GM23338 (cell line): ENCODE data around the gene GFOD1. TPM values are rescaled to one million over a fixed set of nuclear protein-coding genes. Genes with fewer than 3 reads are reported as not detected.

ENCODE experiments used
- ATAC-seq: fragments of 200-7000 bp; cut with Tn5 transposase; 3 replicates; pipeline ENCODE4 v1.9.1; 2020
- DNase-seq: peaks from one replicate; pipeline ENCODE4 v3.0.0-alpha.2; 2015; ENCODE audit warnings: low spot score
- H2AFZ ChIP-seq: fragments of 200-600 bp; sonication (generic); 2 replicates; pipeline ENCODE4 v1.8.0; 2016; ENCODE audit warnings: antibody characterized with exemption, mild to moderate bottlenecking, moderate library complexity
- H3F3A ChIP-seq: fragments of 200-600 bp; sonication (generic); replicated peaks from 2 replicates; pipeline ENCODE4 v1.8.0; 2017; ENCODE audit warnings: antibody characterized with exemption, mixed run types, low read depth
- H3K27ac ChIP-seq: fragments of 200-600 bp; sonication (generic); 2 replicates; pipeline ENCODE4 v1.6.1; 2016; ENCODE audit warnings: low read depth
- H3K27me3 ChIP-seq: fragments of 200-600 bp; sonication (generic); 2 replicates; pipeline ENCODE4 v1.8.0; 2016; ENCODE audit warnings: mild to moderate bottlenecking, mixed run types, moderate library complexity; ENCODE audit not compliant: insufficient read depth
- H3K36me3 ChIP-seq: fragments of 200-600 bp; sonication (generic); 2 replicates; pipeline ENCODE4 v1.8.0; 2016; ENCODE audit warnings: mild to moderate bottlenecking; ENCODE audit not compliant: insufficient read depth
- H3K4me1 ChIP-seq: fragments of 200-600 bp; sonication (generic); 2 replicates; pipeline ENCODE4 v1.8.0; 2016; ENCODE audit warnings: mild to moderate bottlenecking, moderate library complexity; ENCODE audit not compliant: insufficient read depth
- H3K4me2 ChIP-seq: fragments of 200-600 bp; sonication (generic); 2 replicates; pipeline ENCODE4 v1.7.1; 2017; ENCODE audit warnings: mixed run types
- H3K4me3 ChIP-seq: fragments of 200-600 bp; sonication (generic); 2 replicates; pipeline ENCODE4 v1.6.1; 2016; ENCODE audit warnings: mixed run types
- H3K79me2 ChIP-seq: fragments of 200-600 bp; sonication (generic); replicated peaks from 2 replicates; pipeline ENCODE4 v1.8.0; 2017; ENCODE audit warnings: mild to moderate bottlenecking; ENCODE audit not compliant: insufficient read depth
- H3K9me2 ChIP-seq: fragments of 200-600 bp; sonication (generic); 2 replicates; pipeline ENCODE4 v1.8.0; 2017; ENCODE audit not compliant: insufficient read depth
- H4K20me1 ChIP-seq: fragments of 200-600 bp; sonication (generic); replicated peaks from 2 replicates; pipeline ENCODE4 v1.8.0; 2017; ENCODE audit warnings: mild to moderate bottlenecking; ENCODE audit not compliant: insufficient read depth
- H3K27ac Mint-ChIP-seq: 2 replicates; pipeline ENCODE4 v1.8.0; 2020; ENCODE audit warnings: inconsistent platforms, mild to moderate bottlenecking, moderate library complexity, mixed read lengths
- H3K27me3 Mint-ChIP-seq: 3 replicates; pipeline ENCODE4 v1.8.0; 2022; ENCODE audit warnings: low read depth, mild to moderate bottlenecking, moderate library complexity, mixed read lengths, inconsistent platforms; ENCODE audit not compliant: insufficient read depth, poor library complexity
- H3K36me3 Mint-ChIP-seq: 3 replicates; pipeline ENCODE4 v1.8.0; 2021; ENCODE audit warnings: low read depth, mild to moderate bottlenecking, inconsistent platforms, moderate library complexity, mixed read lengths
- H3K4me1 Mint-ChIP-seq: 3 replicates; pipeline ENCODE4 v1.8.0; 2020; ENCODE audit warnings: mild to moderate bottlenecking, inconsistent platforms, mixed read lengths
- H3K4me3 Mint-ChIP-seq: 3 replicates; pipeline ENCODE4 v1.8.0; 2021; ENCODE audit warnings: moderate library complexity, mild to moderate bottlenecking, inconsistent platforms, mixed read lengths
- H3K9me3 Mint-ChIP-seq: 3 replicates; pipeline ENCODE4 v1.8.0; 2020; ENCODE audit warnings: moderate library complexity, mild to moderate bottlenecking, inconsistent platforms, mixed read lengths
- CREB1 ChIP-seq: fragments of 250-450 bp; sonication (Bioruptor Pico); IDR thresholded peaks from 2 replicates; pipeline ENCODE4 v1.5.0; 2020; ENCODE audit warnings: low read depth, mild to moderate bottlenecking, moderate library complexity
- CTCF ChIP-seq, 2 experiments: fragments of 200-600 bp in 1 of 2; sonication (generic) in 1 of 2; conservative IDR thresholded peaks; 2 replicates each; pipeline versions ENCODE4 v1.5.1 to v1.6.1; 2016 to 2017; ENCODE audit warnings: antibody characterized with exemption in 2 of 2, low read depth in 2 of 2, mild to moderate bottlenecking in 2 of 2, moderate library complexity in 1 of 2
- ETS1 ChIP-seq: IDR thresholded peaks from 2 replicates; pipeline ENCODE4 v1.6.1; 2016; ENCODE audit warnings: antibody characterized with exemption
- EZH2 ChIP-seq: fragments of 200-600 bp; sonication (generic); IDR thresholded peaks from one replicate; pipeline ENCODE4 v1.8.0; 2017; ENCODE audit warnings: antibody characterized with exemption, mild to moderate bottlenecking, low read depth; ENCODE audit not compliant: unreplicated experiment
- EZH2phosphoT487 ChIP-seq: fragments of 200-600 bp; sonication (generic); IDR thresholded peaks from one replicate; pipeline ENCODE4 v1.8.1; 2018; ENCODE audit warnings: antibody characterized with exemption; ENCODE audit not compliant: unreplicated experiment
- JUNB ChIP-seq: IDR thresholded peaks from one replicate; pipeline ENCODE4 v1.6.1; 2016; ENCODE audit warnings: antibody characterized with exemption; ENCODE audit not compliant: unreplicated experiment
- NANOG ChIP-seq: IDR thresholded peaks from 2 replicates; pipeline ENCODE4 v1.6.1; 2016; ENCODE audit warnings: antibody characterized with exemption, borderline replicate concordance
- POLR2AphosphoS5 ChIP-seq: IDR thresholded peaks from 2 replicates; pipeline ENCODE4 v1.6.1; 2016; ENCODE audit warnings: antibody characterized with exemption, low read depth
- REST ChIP-seq: IDR thresholded peaks from one replicate; pipeline ENCODE4 v1.6.1; 2018; ENCODE audit warnings: antibody characterized with exemption; ENCODE audit not compliant: unreplicated experiment
- STAT1 ChIP-seq: IDR thresholded peaks from one replicate; pipeline ENCODE4 v1.6.1; 2016; ENCODE audit warnings: antibody characterized with exemption; ENCODE audit not compliant: unreplicated experiment
- ZNF114 ChIP-seq: fragments of 250-450 bp; sonication (Bioruptor Pico); IDR thresholded peaks from 2 replicates; pipeline ENCODE4 v1.5.0; 2020; ENCODE audit warnings: mild to moderate bottlenecking, moderate library complexity
- ZNF331 ChIP-seq: fragments of 250-450 bp; sonication (Bioruptor Pico); IDR thresholded peaks from 2 replicates; pipeline ENCODE4 v1.5.0; 2020; ENCODE audit warnings: low read depth, mild to moderate bottlenecking, moderate library complexity
- ZNF462 ChIP-seq: fragments of 250-450 bp; sonication (Bioruptor Pico); IDR thresholded peaks from 2 replicates; pipeline ENCODE4 v1.5.0; 2020; ENCODE audit warnings: mild to moderate bottlenecking, moderate library complexity
- polyA plus RNA-seq: library from polyadenylated mRNA; unstranded; fragments of >200 nt; fragmentation: Nextera tagmentation; extraction: Ambion mirVana; gene quantifications from 2 replicates; pipeline ENCODE4 v1.2.1, GENCODE V29; 2016
- total RNA-seq: library from RNA; depleted of rRNA; stranded (reverse); fragments of >200 nt; shearing (Covaris generic); gene quantifications from 2 replicates; pipeline ENCODE4 v1.2.3, GENCODE V29; 2014

GFOD1 gene
- total and polyA plus RNA-seq, 2 experiments from 2014 or later, result 4.9 to 12.8 TPM

- Histone ChIP-seq H3K4me2 (no peak overlapping the region), H3K27ac (no peak overlapping the region), H3K9me2 (no peaks in the 10 kb centered on the region; the same call in 1 of the 2 replicates), H4K20me1 (no peaks in the 10 kb centered on the region), H3K4me3 (no peak overlapping the region), H2AFZ (no peak overlapping the region), H3K27me3 (no peaks in the 10 kb centered on the region), H3K4me1 (peaks cover 19% of the 10 kb centered on the region), H3F3A (no peaks in the 10 kb centered on the region), H3K79me2 (no peaks in the 10 kb centered on the region), H3K36me3 (no peaks in the 10 kb centered on the region)
- TF ChIP-seq POLR2AphosphoS5 (no peak), CTCF (conservative IDR thresholded peaks at IDR 0.05; ENCODE audit: low read depth in 2 of 2) (no peak), REST (no peak), ETS1 (no peak), STAT1 (no peak), ZNF114 (CRISPR knock-in tag) (no peak), ZNF462 (CRISPR knock-in tag) (no peak), JUNB (no peak), EZH2 (no peak), NANOG (no peak), EZH2phosphoT487 (no peak), CREB1 (CRISPR knock-in tag) (no peak), ZNF331 (CRISPR knock-in tag) (no peak)
- peaks cover 13% of the 10 kb centered on the region for H3K27me3 Mint-ChIP-seq
- H3K27ac Mint-ChIP-seq, result no peak overlapping the region
- ATAC-seq, result no peak
- H3K4me3 Mint-ChIP-seq, result no peak overlapping the region
- H3K9me3 Mint-ChIP-seq, result no peaks in the 10 kb centered on the region
- peaks cover 64% of the 10 kb centered on the region for H3K4me1 Mint-ChIP-seq
- H3K36me3 Mint-ChIP-seq, result peaks cover 10% of the 10 kb centered on the region; the same call in 2 of the 3 replicates
- DNase-seq, result no peak
Observed at GRCh38 chr6:13417431-13417830, 70.0 kb downstream of the GFOD1 start.
